ENCODE measurements around the gene TRMT11.
A peak's percentile ranks its signal among the peaks of the same experiment; 100 is the strongest.
"Not testable (repeated sequence)": the region's sequence is repeated elsewhere in the genome, so short reads cannot be mapped to it uniquely, and the experiment has no call there.

TRMT11 gene

GRCh38 chr6:125994670-125995488 lies 8.5 kb downstream of the TRMT11 start:
- DNase-seq, result no peak

DNA sequence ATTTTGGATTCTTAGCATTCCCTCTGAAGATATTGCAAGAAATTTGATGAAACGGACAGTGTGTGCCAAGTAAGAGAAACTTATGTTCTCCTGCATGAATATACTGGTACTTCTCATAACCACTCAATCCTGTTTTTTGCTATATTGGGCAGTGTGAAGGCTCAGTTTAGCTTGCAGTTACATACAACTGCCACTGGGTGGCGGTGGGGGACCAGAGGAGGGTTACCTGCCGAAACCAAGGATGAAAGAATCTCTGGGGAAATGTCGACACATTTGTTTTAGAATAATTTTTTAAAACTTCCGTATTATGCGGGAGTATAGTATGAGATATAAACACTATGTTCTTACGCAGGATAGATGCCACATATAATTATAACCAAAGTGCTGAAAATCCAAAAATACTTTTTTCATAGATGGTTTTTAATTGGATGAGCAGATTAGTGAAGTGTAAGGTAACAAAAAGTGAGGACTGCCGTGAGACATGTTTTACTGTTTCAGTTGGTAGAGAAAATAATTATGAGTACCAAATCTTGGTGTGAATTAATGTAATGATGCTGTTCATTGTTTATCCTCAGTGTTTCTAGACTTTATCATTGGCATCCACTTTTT lies 9.7 kb downstream of the TRMT11 start:
- peak; percentile 40 for DNase-seq

DNA sequence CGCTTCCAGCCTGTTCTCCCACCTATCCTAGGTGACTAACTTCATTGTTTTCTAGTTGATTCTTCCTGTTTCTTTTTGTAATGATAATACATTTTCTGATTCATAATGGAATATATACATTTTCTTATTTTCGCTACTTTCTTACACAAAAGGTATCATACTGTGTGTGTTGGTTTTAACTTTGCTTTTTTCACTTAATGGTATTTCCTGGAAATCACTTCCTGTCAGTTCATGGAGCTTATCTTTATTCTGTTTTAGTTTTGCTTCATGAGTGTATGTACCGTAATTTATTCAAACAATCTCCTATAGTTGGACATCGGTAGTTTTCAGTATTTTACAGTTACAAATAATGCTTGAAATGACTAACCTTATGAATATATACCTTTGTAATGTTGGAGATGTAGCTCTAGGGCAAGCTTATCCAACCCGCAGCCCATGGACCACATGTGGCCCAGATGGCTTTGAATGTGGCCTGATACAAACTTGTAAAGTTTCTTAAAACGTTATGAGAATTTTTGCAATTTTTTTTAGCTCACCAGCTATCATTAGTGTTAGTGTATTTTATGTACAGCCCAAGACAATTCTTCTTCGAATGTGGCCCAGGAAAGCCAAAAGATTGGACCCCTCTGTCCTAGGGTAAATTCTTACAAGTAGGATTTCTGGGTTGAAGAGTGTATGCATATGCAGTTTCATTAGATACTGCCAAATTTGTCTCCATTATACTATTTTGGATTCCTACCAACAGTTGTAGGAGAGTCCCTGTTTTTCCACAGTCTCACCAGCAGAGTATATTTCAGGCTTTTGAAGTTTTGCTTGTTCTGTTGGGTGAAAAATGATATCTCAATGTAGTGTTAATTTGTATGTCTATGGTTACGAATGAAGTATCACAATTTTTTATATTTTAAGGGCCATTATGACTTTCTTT lies 16.7 kb downstream of the TRMT11 start:
- no peak for DNase-seq

- DNase-seq, result no peak
Observed at GRCh38 chr6:126007800-126008199, 21.5 kb downstream of the TRMT11 start.

- no peak for DNase-seq
Observed at GRCh38 chr6:126010040-126010439, 23.7 kb downstream of the TRMT11 start.

DNA sequence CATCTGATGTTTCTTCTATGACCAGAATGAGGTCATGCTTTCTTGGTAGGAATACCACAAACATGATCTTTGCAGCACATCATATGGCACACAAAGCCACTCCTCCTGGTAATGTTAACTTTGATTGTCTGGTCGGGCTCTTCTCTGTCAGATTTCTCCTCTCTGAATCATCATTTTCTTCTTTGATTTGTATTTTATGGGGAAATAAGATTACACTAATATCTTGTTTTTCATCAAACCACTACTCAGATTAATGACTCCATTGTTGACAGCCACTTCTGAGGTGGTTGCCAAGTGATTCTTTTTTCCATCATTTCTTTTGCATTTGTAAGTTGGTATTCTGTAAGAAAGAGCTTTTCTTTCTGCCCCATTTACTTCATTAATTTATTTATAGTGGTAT lies 29.5 kb downstream of the TRMT11 start:
- no peak for DNase-seq

DNA sequence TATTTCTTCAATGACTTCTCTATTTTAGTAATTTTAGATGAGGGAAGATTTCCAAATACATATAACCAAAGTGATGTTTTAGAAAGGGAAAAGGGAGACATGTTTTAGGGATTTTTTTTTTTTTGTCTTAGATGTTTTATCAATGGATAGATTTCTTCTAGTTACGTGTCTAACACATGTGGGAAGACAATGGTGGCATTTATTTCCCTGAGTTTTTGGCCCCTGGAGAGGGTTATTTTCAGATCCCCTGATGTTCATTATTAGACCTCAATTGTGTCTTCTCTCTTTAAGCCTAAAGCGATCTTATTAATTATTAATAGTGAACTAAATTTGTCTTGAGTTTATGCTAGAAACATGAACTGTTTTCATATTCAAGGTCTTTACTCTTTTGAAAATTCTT lies 30.3 kb downstream of the TRMT11 start:
- DNase-seq, result no peak

- DNase-seq, result no peak
Observed at GRCh38 chr6:126017668-126018067, 31.3 kb downstream of the TRMT11 start.

- DNase-seq, result no peak
Observed at GRCh38 chr6:126020305-126021050, 34.1 kb downstream of the TRMT11 start.

DNA sequence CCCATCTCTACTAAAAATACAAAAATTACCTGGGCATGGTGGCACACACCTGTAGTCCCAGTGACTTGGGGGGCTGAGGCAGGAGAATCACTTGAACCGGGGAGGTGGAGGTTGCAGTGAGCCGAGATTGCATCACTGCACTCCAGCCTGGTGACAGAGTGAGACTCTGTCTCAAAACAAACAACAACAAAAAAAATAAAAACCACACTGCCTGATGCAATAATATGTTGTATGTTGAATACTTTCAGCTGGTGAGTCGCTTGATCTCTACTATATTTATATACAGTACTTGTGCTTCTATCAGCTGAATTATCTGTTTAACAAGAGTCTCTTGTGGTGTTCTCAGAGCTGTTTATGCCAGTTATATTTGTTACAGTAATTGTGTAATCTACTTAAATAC lies 37.1 kb downstream of the TRMT11 start:
- not testable (repeated sequence) for DNase-seq

DNA sequence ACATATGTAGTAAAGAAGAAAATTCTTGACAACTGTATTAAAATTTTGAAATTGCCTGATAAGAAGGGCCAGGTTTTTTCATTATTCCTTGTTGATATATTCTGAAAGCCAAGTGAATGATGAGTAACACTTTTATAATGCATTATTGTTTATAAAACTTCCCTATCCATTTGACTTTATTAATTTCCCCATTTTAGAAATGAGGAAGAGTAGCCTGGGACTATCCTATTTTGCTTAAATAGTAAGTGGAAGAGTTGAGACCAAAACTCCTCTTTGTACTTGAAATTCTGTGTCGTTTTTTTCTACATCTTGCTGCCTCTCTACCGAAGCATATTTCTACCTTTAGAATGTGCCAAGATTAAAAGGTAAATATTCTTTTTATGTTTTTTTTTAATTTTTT lies 39.7 kb downstream of the TRMT11 start:
- no peak for DNase-seq

DNA sequence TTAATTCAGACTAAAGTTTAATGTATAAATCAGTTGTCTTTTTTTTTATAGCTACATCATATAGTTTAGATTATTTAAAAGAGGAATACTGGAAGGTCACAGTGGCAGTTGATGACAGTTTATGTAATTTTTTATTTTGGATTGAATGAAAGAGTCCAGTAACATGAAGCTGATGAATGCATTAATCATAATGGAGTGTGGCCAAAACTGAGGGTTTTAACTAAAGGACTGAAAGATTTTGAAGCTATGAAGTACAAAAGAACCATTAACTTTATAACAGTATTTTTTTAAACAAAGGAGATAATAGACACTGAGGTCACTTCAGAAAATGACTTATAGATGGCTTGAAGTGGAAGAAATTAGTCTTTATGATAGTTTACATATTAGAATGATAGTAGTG lies 41.3 kb downstream of the TRMT11 start:
- DNase-seq, result no peak

DNA sequence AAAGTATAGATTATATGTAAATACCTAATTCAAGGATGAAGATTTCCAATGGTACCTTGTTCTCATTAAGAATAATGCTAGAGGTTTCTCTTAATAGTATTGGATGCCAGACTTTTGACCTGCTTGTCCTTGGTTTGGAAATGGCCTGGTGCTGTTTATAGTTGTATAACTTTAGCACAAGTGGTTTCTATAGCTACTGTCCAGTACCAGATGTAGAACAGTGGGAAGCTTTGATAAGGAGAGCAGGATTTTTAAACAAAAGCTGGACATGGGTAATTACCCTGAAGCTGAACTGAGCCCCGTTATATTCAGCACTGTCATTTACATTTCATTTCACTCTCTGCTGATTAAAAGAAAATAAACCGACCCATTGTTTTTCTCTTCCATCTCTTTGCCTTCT lies 43.7 kb downstream of the TRMT11 start:
- DNase-seq, result no peak

DNA sequence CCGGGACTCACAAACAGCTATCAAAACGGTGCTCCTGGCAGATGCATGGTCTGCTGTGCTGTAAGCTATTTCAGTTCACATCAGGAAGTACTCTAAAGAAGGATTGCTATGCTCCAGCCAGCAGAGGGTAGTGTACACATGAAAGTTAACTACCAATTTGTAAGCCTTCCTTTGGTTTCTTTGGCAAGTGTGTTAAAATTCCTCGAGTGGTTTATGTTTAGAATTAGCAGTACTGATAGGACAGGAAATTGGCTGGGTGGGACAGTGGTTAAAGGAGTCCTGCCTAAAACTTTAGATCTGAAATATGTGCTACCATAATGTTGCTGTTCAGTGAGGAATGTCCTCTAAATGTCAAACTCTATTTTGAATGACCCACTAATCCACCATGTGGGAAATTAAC lies 47.4 kb downstream of the TRMT11 start:
- peak; percentile 24 for DNase-seq

DNA sequence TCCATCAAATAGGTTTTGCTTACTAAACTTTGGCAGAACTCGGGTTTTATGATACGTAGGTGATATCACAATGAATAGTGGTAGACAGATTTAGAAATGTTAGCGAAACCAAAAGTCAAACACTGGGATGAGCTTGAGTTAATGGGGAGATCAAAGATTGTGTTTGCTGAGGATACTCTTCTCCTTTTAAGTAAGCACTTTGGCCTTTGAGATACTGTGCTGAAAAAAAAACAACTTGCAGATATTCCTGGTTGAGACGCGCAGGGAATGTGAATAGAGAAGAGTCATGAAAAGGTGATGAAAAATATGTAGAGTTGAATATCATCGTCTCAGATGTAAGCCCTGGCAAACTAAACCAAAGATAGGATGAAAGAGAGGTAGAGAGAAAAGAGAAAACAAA lies 48.3 kb downstream of the TRMT11 start:
- no peak for DNase-seq

GRCh38 chr6:126035764-126036163 lies 49.4 kb downstream of the TRMT11 start:
- DNase-seq, result no peak

- DNase-seq, result no peak
Observed at GRCh38 chr6:126038234-126038633, 51.9 kb downstream of the TRMT11 start.

DNA sequence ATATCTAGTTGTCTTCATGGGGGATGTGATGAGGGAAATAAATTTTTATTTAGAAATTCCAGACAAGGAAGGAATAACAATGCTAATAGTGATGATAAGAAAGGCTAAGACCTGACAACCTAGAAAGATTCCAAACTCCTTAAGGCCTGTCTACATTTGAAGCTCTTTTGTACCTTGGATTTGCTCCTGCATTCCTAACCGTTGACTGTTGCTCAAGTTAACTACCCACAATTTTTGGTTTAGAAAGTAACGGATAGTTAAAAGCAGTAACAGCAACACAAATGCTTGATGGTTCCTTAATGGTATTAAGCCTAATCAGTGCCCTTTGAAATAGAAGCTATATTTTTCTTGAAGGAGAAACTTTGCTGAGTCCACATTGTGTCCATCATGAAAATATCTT lies 52.9 kb downstream of the TRMT11 start:
- DNase-seq, result no peak

DNA sequence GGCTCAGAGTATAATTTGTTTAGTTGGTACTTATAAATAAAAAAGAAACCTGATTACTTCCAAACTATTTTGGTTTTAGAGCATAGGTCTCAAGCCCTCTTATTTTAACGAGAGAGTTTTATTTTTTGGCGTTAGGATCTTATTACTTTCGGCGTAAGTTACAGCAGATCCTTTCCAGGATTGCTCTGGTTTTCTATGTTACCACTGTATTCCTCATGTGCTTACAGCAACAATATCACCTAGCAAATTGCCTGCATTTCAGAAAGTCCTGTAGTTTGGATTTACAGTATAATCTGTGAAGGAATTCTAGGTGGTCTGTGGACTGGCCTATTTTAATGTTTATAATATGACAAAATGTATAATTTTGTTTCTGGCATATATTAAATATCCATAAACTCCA lies 54.1 kb downstream of the TRMT11 start:
- DNase-seq, result no peak

- peak; percentile 25 for DNase-seq
Observed at GRCh38 chr6:126040826-126041225, 54.5 kb downstream of the TRMT11 start.

DNA sequence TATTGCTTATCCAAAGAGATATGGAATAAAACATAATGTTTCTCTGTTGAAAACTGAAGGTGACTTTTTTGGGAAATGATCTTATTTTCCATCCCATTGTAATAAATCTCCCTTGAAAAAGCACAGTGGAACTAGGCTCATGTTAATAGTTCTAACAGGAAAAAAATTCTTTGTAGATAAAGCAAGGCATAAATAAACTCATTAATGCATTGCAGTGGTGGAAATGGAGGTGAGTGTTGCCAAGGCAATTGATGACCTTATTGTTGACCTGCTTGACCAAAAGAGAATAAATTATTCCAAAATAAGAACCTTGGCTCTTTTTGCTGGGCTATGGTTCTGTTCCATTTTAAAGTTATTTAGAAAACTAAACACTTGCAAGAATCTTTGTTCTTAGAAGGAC lies 55.2 kb downstream of the TRMT11 start:
- no peak for DNase-seq

DNA sequence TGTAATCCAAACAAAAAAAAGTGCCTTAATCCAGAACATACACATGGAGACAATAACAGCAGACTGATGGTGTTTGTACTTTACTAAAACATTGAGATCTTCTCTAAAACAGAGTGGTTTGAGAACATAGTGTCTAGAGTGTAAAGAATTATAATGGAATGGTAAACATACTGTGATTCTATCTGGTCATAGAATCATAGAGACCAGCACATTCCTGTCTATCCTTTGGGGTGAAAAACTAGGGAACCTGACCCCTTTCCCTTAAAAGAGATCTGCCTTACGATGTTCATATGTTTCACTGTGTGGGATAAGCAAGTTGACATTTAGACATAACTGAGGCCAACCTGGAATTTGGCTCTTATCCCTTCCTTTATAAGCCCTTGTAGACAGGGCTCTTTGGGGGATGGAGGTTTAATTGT lies 55.7 kb downstream of the TRMT11 start:
- no peak for DNase-seq

- DNase-seq, result no peak
Observed at GRCh38 chr6:126047648-126048047, 61.3 kb downstream of the TRMT11 start.

Data from KG1 (cell line).